Activated CD4-positive, alpha-beta memory T cell treated with anti-CD3 and anti-CD28 coated beads for 36 hours (primary cell): ENCODE results near the gene SLC16A9. TPM values are rescaled to one million over a fixed set of nuclear protein-coding genes. Genes with fewer than 3 reads are reported as not detected.
"Not testable (repeated sequence)": the region's sequence is repeated elsewhere in the genome, so short reads cannot be mapped to it uniquely, and the experiment has no call there.

Experiments
- CTCF ChIA-PET: fragments of 350-600 bp; sonication (Branson Sonifier 250); formaldehyde crosslinking; loops from one replicate; lab custom pipeline; 2021; ENCODE audit warnings: antibody characterized with exemption, inconsistent platforms; lab: Charles Lee
- POLR2A ChIA-PET: fragments of 350-600 bp; sonication (Branson Sonifier 250); formaldehyde crosslinking; loops from one replicate; lab custom pipeline; 2021; ENCODE audit warnings: antibody characterized with exemption; lab: Charles Lee
- DNase-seq: peaks from one replicate; pipeline ENCODE4 v3.0.0-alpha.2; 2020
- H3K27ac Mint-ChIP-seq: one replicate; pipeline ENCODE4 v1.8.0; 2021; ENCODE audit warnings: mixed read lengths
- H3K27me3 Mint-ChIP-seq: one replicate; pipeline ENCODE4 v1.8.0; 2021; ENCODE audit warnings: mixed read lengths
- H3K36me3 Mint-ChIP-seq: one replicate; pipeline ENCODE4 v1.8.0; 2021; ENCODE audit warnings: mixed read lengths
- H3K4me1 Mint-ChIP-seq: one replicate; pipeline ENCODE4 v1.8.0; 2021; ENCODE audit warnings: low read depth, mixed read lengths
- H3K4me3 Mint-ChIP-seq: one replicate; pipeline ENCODE4 v1.8.0; 2021; ENCODE audit warnings: mild to moderate bottlenecking, mixed read lengths
- H3K9me3 Mint-ChIP-seq: one replicate; pipeline ENCODE4 v1.8.0; 2021; ENCODE audit warnings: mixed read lengths
- intact Hi-C: fragments of 100-400 bp; cut with micrococcal nuclease; formaldehyde crosslinking; loops from one replicate; pipeline ENCODE4 v1.15.1; 2023
- total RNA-seq, 2 experiments: library from RNA; stranded (reverse); gene quantifications; one replicate each; pipeline ENCODE4 v1.2.3, GENCODE V29; 2021

SLC16A9 gene
- total RNA-seq, result under 1 TPM; 0.40 to 0.44 TPM

- Mint-ChIP-seq H3K4me1 (no peaks in the 10 kb centered on the region), H3K27ac (no peak within 1 kb of the TSS), H3K36me3 (no peaks in the 10 kb centered on the region), H3K9me3 (no peaks in the 10 kb centered on the region), H3K27me3 (peaks cover 45% of the 10 kb centered on the region), H3K4me3 (peak within 1 kb of the TSS; percentile 55)
- peak; percentile 76 for DNase-seq
- intact Hi-C loops, result loop anchor here (1.0 to 10.0 kb wide), 3 partner anchors 83 to 1195 kb away; partner anchors contain the start of gene BICC1
- ChIA-PET CTCF (no interaction called here), POLR2A (interaction anchor here (0.9 kb wide), 1 partner anchor 197 kb away, joined by 3 read pairs; the partner anchor contains the start of gene CCDC6)
Observed at GRCh38 chr10:59709395-59710125, at the start of gene SLC16A9. SLC16A9 (minus strand) TSS chr10:59709850; CDS start chr10:59684291, 25,559 bp downstream.

GRCh38 chr10:59757966-59758365 lies 48.3 kb upstream of the SLC16A9 start:
- Mint-ChIP-seq H3K36me3 (no peaks in the 10 kb centered on the region), H3K27me3 (no peaks in the 10 kb centered on the region), H3K4me1 (no peaks in the 10 kb centered on the region), H3K27ac (no peak overlapping the region), H3K4me3 (no peak overlapping the region), H3K9me3 (peaks cover 7% of the 10 kb centered on the region)
- CTCF ChIA-PET, result interaction anchor here (0.8 kb wide), 1 partner anchor 187 kb away, joined by 4 read pairs; no protein-coding TSS in a partner anchor
- POLR2A ChIA-PET, result no interaction called here
- intact Hi-C loops, result no loop called here
- DNase-seq, result no peak

GRCh38 chr10:59754951-59755350 lies 45.3 kb upstream of the SLC16A9 start:
- H3K4me1 Mint-ChIP-seq, result no peaks in the 10 kb centered on the region
- ChIA-PET CTCF (no interaction called here), POLR2A (no interaction called here)
- H3K9me3 Mint-ChIP-seq, result no peaks in the 10 kb centered on the region
- H3K27ac Mint-ChIP-seq, result no peak overlapping the region
- intact Hi-C loops, result no loop called here
- H3K27me3 Mint-ChIP-seq, result peaks cover 10% of the 10 kb centered on the region
- no peak for DNase-seq
- no peak overlapping the region for H3K4me3 Mint-ChIP-seq
- H3K36me3 Mint-ChIP-seq, result no peaks in the 10 kb centered on the region

- intact Hi-C loops, result no loop called here
- Mint-ChIP-seq H3K27me3 (peaks cover 16% of the 10 kb centered on the region), H3K4me3 (no peak within 1 kb of the TSS), H3K4me1 (no peaks in the 10 kb centered on the region), H3K27ac (no peak within 1 kb of the TSS), H3K36me3 (no peaks in the 10 kb centered on the region), H3K9me3 (no peaks in the 10 kb centered on the region)
- POLR2A ChIA-PET, result no interaction called here
- no peak for DNase-seq
- CTCF ChIA-PET, result no interaction called here
Observed at GRCh38 chr10:59753267-59753666, 43.6 kb upstream of the SLC16A9 start, which contains the start of gene MRLN. MRLN (minus strand) TSS chr10:59753455.

GRCh38 chr10:59752278-59752940 lies 42.8 kb upstream of the SLC16A9 start:
- H3K4me1 Mint-ChIP-seq, result no peaks in the 10 kb centered on the region
- CTCF ChIA-PET, result no interaction called here
- no peak overlapping the region for H3K27ac Mint-ChIP-seq
- peaks cover 18% of the 10 kb centered on the region for H3K27me3 Mint-ChIP-seq
- intact Hi-C loops, result no loop called here
- H3K4me3 Mint-ChIP-seq, result no peak overlapping the region
- no peak for DNase-seq
- no peaks in the 10 kb centered on the region for H3K36me3 Mint-ChIP-seq
- H3K9me3 Mint-ChIP-seq, result no peaks in the 10 kb centered on the region
- POLR2A ChIA-PET, result no interaction called here

GRCh38 chr10:59750155-59750945 lies 40.7 kb upstream of the SLC16A9 start:
- no peak for DNase-seq
- Mint-ChIP-seq H3K9me3 (no peaks in the 10 kb centered on the region), H3K36me3 (no peaks in the 10 kb centered on the region), H3K4me1 (no peaks in the 10 kb centered on the region), H3K4me3 (no peak overlapping the region), H3K27ac (no peak overlapping the region), H3K27me3 (peaks cover 18% of the 10 kb centered on the region)
- intact Hi-C loops, result no loop called here
- ChIA-PET CTCF (no interaction called here), POLR2A (no interaction called here)

- H3K4me1 Mint-ChIP-seq, result no peaks in the 10 kb centered on the region
- H3K27me3 Mint-ChIP-seq, result peaks cover 18% of the 10 kb centered on the region
- ChIA-PET POLR2A (no interaction called here), CTCF (no interaction called here)
- DNase-seq, result no peak
- no peak overlapping the region for H3K27ac Mint-ChIP-seq
- H3K9me3 Mint-ChIP-seq, result peaks cover 2% of the 10 kb centered on the region
- H3K36me3 Mint-ChIP-seq, result no peaks in the 10 kb centered on the region
- intact Hi-C loops, result no loop called here
- H3K4me3 Mint-ChIP-seq, result no peak overlapping the region
Observed at GRCh38 chr10:59748834-59749233, 39.2 kb upstream of the SLC16A9 start.

- intact Hi-C loops, result no loop called here
- Mint-ChIP-seq H3K27ac (no peak overlapping the region), H3K36me3 (no peaks in the 10 kb centered on the region), H3K4me3 (no peak overlapping the region), H3K27me3 (peaks cover 8% of the 10 kb centered on the region), H3K4me1 (no peaks in the 10 kb centered on the region), H3K9me3 (peaks cover 5% of the 10 kb centered on the region)
- ChIA-PET POLR2A (no interaction called here), CTCF (no interaction called here)
- no peak for DNase-seq
Observed at GRCh38 chr10:59745163-59745650, 35.6 kb upstream of the SLC16A9 start.

GRCh38 chr10:59744762-59745161 lies 35.1 kb upstream of the SLC16A9 start:
- H3K4me1 Mint-ChIP-seq, intact Hi-C loops, DNase-seq, H3K27me3 Mint-ChIP-seq, H3K9me3 Mint-ChIP-seq, CTCF ChIA-PET, POLR2A ChIA-PET, H3K36me3 Mint-ChIP-seq, H3K27ac Mint-ChIP-seq, H3K4me3 Mint-ChIP-seq: not testable (repeated sequence)

- H3K9me3 Mint-ChIP-seq, H3K36me3 Mint-ChIP-seq, CTCF ChIA-PET, H3K4me3 Mint-ChIP-seq, H3K27me3 Mint-ChIP-seq, intact Hi-C loops, H3K4me1 Mint-ChIP-seq, H3K27ac Mint-ChIP-seq, DNase-seq, POLR2A ChIA-PET: not testable (repeated sequence)
Observed at GRCh38 chr10:59744156-59744555, 34.5 kb upstream of the SLC16A9 start.

- no peaks in the 10 kb centered on the region for H3K4me1 Mint-ChIP-seq
- H3K9me3 Mint-ChIP-seq, result peaks cover 5% of the 10 kb centered on the region
- no peak overlapping the region for H3K27ac Mint-ChIP-seq
- H3K36me3 Mint-ChIP-seq, result no peaks in the 10 kb centered on the region
- H3K27me3 Mint-ChIP-seq, result peaks cover 2% of the 10 kb centered on the region
- intact Hi-C loops, result no loop called here
- POLR2A ChIA-PET, result no interaction called here
- CTCF ChIA-PET, result no interaction called here
- no peak for DNase-seq
- no peak overlapping the region for H3K4me3 Mint-ChIP-seq
Observed at GRCh38 chr10:59741583-59741982, 31.9 kb upstream of the SLC16A9 start.

- ChIA-PET POLR2A (no interaction called here), CTCF (no interaction called here)
- no peaks in the 10 kb centered on the region for H3K4me1 Mint-ChIP-seq
- H3K27me3 Mint-ChIP-seq, result peaks cover 2% of the 10 kb centered on the region
- no peak overlapping the region for H3K4me3 Mint-ChIP-seq
- no peaks in the 10 kb centered on the region for H3K36me3 Mint-ChIP-seq
- H3K27ac Mint-ChIP-seq, result no peak overlapping the region
- no peak for DNase-seq
- intact Hi-C loops, result no loop called here
- peaks cover 5% of the 10 kb centered on the region for H3K9me3 Mint-ChIP-seq
Observed at GRCh38 chr10:59741048-59741447, 31.4 kb upstream of the SLC16A9 start.
